Measurements from ENCODE around the gene HMCN1.

HMCN1 gene

GRCh38 chr1:186202271-186202764, 468.1 kb downstream of the HMCN1 start:
- no peaks in the 10 kb centered on the region for H4K20me1 ChIP-seq (ENCODE audit: insufficient read depth, low read length)
- H3K79me2 ChIP-seq (ENCODE audit: low read length): no peaks in the 10 kb centered on the region
- H3K27me3 ChIP-seq (replicated peaks; ENCODE audit: insufficient read depth, low read length): no peaks in the 10 kb centered on the region
- no peak overlapping the region for H3K4me2 ChIP-seq (ENCODE audit: low read depth, low read length)
- DNase-seq: no peak
- no peaks in the 10 kb centered on the region for H3K36me3 ChIP-seq (replicated peaks; ENCODE audit: insufficient read depth, low read length)
- H2AFZ ChIP-seq (ENCODE audit: low read length): no peak overlapping the region
- H3K9me2 ChIP-seq (replicated peaks; ENCODE audit: insufficient read depth, low read length): no peaks in the 10 kb centered on the region
- H3K4me3 ChIP-seq (ENCODE audit: low read length): no peak overlapping the region
- no peak overlapping the region for H3K9ac ChIP-seq (ENCODE audit: low read length)
- H3F3A ChIP-seq (ENCODE audit: insufficient read depth, low read length): no peaks in the 10 kb centered on the region
- H3K9me3 ChIP-seq (replicated peaks; ENCODE audit: insufficient read depth, low read length): no peaks in the 10 kb centered on the region
- H3K4me1 ChIP-seq (ENCODE audit: low read length): no peaks in the 10 kb centered on the region
- no peak for TF ChIP-seq CTCF (IDR thresholded peaks at IDR 0.05; ENCODE audit: low read length)
- no peak for TF ChIP-seq EZH2phosphoT487 (IDR thresholded peaks at IDR 0.05; ENCODE audit: low read length)
- no peak for TF ChIP-seq EZH2 (optimal IDR thresholded peaks at IDR 0.05; ENCODE audit: low read depth, low read length)
- H3K27ac ChIP-seq (ENCODE audit: low read length): no peak overlapping the region

DNA sequence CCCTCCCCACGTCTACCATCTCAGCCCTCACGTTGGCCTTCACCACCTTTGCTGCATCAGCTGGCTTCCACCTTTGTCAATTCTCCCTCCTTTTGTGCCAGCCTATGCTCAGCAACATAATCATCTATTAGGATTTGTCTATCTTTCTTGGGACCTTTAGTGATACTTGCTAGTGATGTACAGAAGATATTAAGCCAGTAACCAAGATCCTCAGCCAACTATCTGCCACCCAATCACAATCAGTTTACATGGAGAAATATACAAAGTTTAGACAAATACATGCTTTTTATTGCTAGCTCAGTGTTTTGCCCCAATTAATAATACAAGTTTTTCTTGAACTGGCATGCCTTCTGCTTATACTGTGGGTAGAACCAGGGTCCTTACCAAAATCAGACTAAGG, 468.6 kb downstream of the HMCN1 start:
- H3K4me1 ChIP-seq (ENCODE audit: low read length): no peaks in the 10 kb centered on the region
- no peaks in the 10 kb centered on the region for H3K9me3 ChIP-seq (replicated peaks; ENCODE audit: insufficient read depth, low read length)
- H4K20me1 ChIP-seq (ENCODE audit: insufficient read depth, low read length): no peaks in the 10 kb centered on the region
- no peaks in the 10 kb centered on the region for H3K36me3 ChIP-seq (replicated peaks; ENCODE audit: insufficient read depth, low read length)
- no peaks in the 10 kb centered on the region for H3F3A ChIP-seq (ENCODE audit: insufficient read depth, low read length)
- TF ChIP-seq CTCF (IDR thresholded peaks at IDR 0.05; ENCODE audit: low read length): no peak
- no peak for TF ChIP-seq EZH2phosphoT487 (IDR thresholded peaks at IDR 0.05; ENCODE audit: low read length)
- TF ChIP-seq EZH2 (optimal IDR thresholded peaks at IDR 0.05; ENCODE audit: low read depth, low read length): no peak
- DNase-seq: no peak
- no peak overlapping the region for H3K4me2 ChIP-seq (ENCODE audit: low read depth, low read length)
- H3K79me2 ChIP-seq (ENCODE audit: low read length): no peaks in the 10 kb centered on the region
- no peaks in the 10 kb centered on the region for H3K9me2 ChIP-seq (replicated peaks; ENCODE audit: insufficient read depth, low read length)
- no peak overlapping the region for H2AFZ ChIP-seq (ENCODE audit: low read length)
- H3K27me3 ChIP-seq (replicated peaks; ENCODE audit: insufficient read depth, low read length): no peaks in the 10 kb centered on the region
- no peak overlapping the region for H3K9ac ChIP-seq (ENCODE audit: low read length)
- no peak overlapping the region for H3K4me3 ChIP-seq (ENCODE audit: low read length)
- H3K27ac ChIP-seq (ENCODE audit: low read length): no peak overlapping the region

GRCh38 chr1:186206048-186206570, 471.9 kb downstream of the HMCN1 start:
- Histone ChIP-seq H3K27ac (ENCODE audit: low read length) (no peak overlapping the region), H3K4me2 (ENCODE audit: low read depth, low read length) (no peak overlapping the region), H3K9me2 (replicated peaks; ENCODE audit: insufficient read depth, low read length) (no peaks in the 10 kb centered on the region), H3K4me1 (ENCODE audit: low read length) (no peaks in the 10 kb centered on the region), H3K36me3 (replicated peaks; ENCODE audit: insufficient read depth, low read length) (no peaks in the 10 kb centered on the region), H3K9ac (ENCODE audit: low read length) (no peak overlapping the region), H3K79me2 (ENCODE audit: low read length) (no peaks in the 10 kb centered on the region), H3K9me3 (replicated peaks; ENCODE audit: insufficient read depth, low read length) (no peaks in the 10 kb centered on the region), H4K20me1 (ENCODE audit: insufficient read depth, low read length) (no peaks in the 10 kb centered on the region), H3F3A (ENCODE audit: insufficient read depth, low read length) (no peaks in the 10 kb centered on the region), H3K4me3 (ENCODE audit: low read length) (no peak overlapping the region), H2AFZ (ENCODE audit: low read length) (no peak overlapping the region), H3K27me3 (replicated peaks; ENCODE audit: insufficient read depth, low read length) (no peaks in the 10 kb centered on the region)
- TF ChIP-seq EZH2 (optimal IDR thresholded peaks at IDR 0.05; ENCODE audit: low read depth, low read length) (no peak), CTCF (IDR thresholded peaks at IDR 0.05; ENCODE audit: low read length) (no peak), EZH2phosphoT487 (IDR thresholded peaks at IDR 0.05; ENCODE audit: low read length) (no peak)
- DNase-seq: no peak
